Measurements from ENCODE around the gene SAMSN1. TPM values are rescaled to one million over a fixed set of nuclear protein-coding genes. Genes with fewer than 3 reads are reported as not detected.

Gene SAMSN1
- total and polyA plus RNA-seq, 9 of the 15 experiments (the other 6 are each of a cell fraction or from before 2014, with no cell fraction given), result 101 to 223 (median 159) TPM

DNA sequence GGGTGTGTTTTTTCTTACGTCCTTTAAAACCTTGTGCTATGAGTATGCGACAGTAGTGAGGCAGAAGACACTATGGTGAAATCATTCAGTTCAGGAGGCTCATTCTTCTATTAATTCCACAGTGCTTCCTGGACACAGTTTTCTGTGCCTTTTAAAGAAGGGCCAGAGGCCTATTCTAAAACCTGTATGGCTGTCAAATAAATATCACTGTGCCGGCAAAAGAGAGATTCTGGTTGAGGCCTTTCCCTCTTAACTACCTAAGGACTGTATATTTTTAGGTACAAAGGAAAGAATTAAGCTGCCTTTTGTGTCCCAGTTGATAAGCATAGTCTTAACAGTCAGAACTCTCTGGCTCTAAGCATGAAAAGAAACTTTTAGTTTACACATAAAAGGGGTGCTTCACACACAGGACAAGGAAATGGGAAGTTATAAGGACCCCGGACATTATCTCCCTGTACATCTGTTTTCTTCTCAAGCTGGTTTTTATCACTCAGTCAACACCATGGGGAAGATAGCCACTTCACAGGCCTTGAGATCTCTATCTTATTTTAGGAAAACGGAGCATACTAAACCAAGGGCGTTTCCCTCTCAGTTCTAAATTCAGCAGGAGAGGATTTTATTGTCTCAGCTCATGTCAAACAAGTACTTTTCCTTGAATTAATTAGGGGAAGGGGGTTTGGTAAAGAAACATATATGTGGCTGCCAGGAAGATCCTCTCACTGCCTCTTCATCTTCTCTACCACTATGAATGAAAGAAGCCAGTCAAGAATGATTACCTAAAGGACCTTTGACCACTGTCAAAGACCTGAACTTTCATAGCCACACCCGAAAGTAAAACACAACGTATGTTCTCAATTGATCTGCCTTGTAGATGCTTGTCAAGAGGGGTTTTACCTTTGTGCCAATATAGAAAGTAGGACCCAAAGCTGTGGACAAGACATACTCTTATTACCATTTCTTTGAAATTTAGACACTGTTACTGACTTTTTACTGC is 91.8 kb downstream of the SAMSN1 start (continued):
- TF ChIP-seq, protein P1, sequence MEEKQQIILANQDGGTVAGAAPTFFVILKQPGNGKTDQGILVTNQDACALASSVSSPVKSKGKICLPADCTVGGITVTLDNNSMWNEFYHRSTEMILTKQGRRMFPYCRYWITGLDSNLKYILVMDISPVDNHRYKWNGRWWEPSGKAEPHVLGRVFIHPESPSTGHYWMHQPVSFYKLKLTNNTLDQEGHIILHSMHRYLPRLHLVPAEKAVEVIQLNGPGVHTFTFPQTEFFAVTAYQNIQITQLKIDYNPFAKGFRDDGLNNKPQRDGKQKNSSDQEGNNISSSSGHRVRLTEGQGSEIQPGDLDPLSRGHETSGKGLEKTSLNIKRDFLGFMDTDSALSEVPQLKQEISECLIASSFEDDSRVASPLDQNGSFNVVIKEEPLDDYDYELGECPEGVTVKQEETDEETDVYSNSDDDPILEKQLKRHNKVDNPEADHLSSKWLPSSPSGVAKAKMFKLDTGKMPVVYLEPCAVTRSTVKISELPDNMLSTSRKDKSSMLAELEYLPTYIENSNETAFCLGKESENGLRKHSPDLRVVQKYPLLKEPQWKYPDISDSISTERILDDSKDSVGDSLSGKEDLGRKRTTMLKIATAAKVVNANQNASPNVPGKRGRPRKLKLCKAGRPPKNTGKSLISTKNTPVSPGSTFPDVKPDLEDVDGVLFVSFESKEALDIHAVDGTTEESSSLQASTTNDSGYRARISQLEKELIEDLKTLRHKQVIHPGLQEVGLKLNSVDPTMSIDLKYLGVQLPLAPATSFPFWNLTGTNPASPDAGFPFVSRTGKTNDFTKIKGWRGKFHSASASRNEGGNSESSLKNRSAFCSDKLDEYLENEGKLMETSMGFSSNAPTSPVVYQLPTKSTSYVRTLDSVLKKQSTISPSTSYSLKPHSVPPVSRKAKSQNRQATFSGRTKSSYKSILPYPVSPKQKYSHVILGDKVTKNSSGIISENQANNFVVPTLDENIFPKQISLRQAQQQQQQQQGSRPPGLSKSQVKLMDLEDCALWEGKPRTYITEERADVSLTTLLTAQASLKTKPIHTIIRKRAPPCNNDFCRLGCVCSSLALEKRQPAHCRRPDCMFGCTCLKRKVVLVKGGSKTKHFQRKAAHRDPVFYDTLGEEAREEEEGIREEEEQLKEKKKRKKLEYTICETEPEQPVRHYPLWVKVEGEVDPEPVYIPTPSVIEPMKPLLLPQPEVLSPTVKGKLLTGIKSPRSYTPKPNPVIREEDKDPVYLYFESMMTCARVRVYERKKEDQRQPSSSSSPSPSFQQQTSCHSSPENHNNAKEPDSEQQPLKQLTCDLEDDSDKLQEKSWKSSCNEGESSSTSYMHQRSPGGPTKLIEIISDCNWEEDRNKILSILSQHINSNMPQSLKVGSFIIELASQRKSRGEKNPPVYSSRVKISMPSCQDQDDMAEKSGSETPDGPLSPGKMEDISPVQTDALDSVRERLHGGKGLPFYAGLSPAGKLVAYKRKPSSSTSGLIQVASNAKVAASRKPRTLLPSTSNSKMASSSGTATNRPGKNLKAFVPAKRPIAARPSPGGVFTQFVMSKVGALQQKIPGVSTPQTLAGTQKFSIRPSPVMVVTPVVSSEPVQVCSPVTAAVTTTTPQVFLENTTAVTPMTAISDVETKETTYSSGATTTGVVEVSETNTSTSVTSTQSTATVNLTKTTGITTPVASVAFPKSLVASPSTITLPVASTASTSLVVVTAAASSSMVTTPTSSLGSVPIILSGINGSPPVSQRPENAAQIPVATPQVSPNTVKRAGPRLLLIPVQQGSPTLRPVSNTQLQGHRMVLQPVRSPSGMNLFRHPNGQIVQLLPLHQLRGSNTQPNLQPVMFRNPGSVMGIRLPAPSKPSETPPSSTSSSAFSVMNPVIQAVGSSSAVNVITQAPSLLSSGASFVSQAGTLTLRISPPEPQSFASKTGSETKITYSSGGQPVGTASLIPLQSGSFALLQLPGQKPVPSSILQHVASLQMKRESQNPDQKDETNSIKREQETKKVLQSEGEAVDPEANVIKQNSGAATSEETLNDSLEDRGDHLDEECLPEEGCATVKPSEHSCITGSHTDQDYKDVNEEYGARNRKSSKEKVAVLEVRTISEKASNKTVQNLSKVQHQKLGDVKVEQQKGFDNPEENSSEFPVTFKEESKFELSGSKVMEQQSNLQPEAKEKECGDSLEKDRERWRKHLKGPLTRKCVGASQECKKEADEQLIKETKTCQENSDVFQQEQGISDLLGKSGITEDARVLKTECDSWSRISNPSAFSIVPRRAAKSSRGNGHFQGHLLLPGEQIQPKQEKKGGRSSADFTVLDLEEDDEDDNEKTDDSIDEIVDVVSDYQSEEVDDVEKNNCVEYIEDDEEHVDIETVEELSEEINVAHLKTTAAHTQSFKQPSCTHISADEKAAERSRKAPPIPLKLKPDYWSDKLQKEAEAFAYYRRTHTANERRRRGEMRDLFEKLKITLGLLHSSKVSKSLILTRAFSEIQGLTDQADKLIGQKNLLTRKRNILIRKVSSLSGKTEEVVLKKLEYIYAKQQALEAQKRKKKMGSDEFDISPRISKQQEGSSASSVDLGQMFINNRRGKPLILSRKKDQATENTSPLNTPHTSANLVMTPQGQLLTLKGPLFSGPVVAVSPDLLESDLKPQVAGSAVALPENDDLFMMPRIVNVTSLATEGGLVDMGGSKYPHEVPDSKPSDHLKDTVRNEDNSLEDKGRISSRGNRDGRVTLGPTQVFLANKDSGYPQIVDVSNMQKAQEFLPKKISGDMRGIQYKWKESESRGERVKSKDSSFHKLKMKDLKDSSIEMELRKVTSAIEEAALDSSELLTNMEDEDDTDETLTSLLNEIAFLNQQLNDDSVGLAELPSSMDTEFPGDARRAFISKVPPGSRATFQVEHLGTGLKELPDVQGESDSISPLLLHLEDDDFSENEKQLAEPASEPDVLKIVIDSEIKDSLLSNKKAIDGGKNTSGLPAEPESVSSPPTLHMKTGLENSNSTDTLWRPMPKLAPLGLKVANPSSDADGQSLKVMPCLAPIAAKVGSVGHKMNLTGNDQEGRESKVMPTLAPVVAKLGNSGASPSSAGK (IDR thresholded peaks at IDR 0.05), result no peak
- TF ChIP-seq NR3C1 (CRISPR knock-in tag; IDR thresholded peaks at IDR 0.05), result no peak
- TF ChIP-seq, protein P2, sequence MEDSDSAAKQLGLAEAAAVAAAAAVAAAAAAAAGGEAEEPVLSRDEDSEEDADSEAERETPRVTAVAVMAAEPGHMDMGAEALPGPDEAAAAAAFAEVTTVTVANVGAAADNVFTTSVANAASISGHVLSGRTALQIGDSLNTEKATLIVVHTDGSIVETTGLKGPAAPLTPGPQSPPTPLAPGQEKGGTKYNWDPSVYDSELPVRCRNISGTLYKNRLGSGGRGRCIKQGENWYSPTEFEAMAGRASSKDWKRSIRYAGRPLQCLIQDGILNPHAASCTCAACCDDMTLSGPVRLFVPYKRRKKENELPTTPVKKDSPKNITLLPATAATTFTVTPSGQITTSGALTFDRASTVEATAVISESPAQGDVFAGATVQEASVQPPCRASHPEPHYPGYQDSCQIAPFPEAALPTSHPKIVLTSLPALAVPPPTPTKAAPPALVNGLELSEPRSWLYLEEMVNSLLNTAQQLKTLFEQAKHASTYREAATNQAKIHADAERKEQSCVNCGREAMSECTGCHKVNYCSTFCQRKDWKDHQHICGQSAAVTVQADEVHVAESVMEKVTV (CRISPR knock-in tag; IDR thresholded peaks at IDR 0.05), result 0 out of 2 replicates have a peak, but pooled peaks have one; percentile 4
- TF ChIP-seq NCOA1 (IDR thresholded peaks at IDR 0.05; ENCODE audit: low read depth), result peak; percentile 84
- TF ChIP-seq KAT7 (CRISPR knock-in tag; IDR thresholded peaks at IDR 0.05; ENCODE audit: borderline replicate concordance), result no peak
- TF ChIP-seq, protein P3, sequence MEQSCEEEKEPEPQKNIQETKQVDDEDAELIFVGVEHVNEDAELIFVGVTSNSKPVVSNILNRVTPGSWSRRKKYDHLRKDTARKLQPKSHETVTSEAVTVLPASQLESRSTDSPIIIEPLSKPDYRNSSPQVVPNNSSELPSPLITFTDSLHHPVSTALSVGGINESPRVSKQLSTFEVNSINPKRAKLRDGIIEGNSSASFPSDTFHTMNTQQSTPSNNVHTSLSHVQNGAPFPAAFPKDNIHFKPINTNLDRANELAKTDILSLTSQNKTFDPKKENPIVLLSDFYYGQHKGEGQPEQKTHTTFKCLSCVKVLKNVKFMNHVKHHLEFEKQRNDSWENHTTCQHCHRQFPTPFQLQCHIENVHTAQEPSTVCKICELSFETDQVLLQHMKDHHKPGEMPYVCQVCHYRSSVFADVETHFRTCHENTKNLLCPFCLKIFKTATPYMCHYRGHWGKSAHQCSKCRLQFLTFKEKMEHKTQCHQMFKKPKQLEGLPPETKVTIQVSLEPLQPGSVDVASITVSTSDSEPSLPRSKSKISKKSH (CRISPR knock-in tag; IDR thresholded peaks at IDR 0.05), result no peak
- no peak for TF ChIP-seq SIRT6 (IDR thresholded peaks at IDR 0.05; ENCODE audit: low read depth, low read length)
- TF ChIP-seq POLR2H (tag; IDR thresholded peaks at IDR 0.05; ENCODE audit: low read depth), result no peak
- TF ChIP-seq BCOR (IDR thresholded peaks at IDR 0.05), result no peak
- no peak for TF ChIP-seq ZNF785 (CRISPR knock-in tag; IDR thresholded peaks at IDR 0.05)
- no peak for TF ChIP-seq ZNF384 (IDR thresholded peaks at IDR 0.05; ENCODE audit: low read depth, low read length)
- peak; percentile 66 for TF ChIP-seq SMAD4 (CRISPR knock-in tag; conservative IDR thresholded peaks at IDR 0.05)

Data from K562 (cell line).